Vagina (tissue), 2 donors: ENCODE data around the gene RALGAPB.

Experiments
- POLR2A ChIP-seq, 2 donors: fragments of 450-650 bp; IDR thresholded peaks; one replicate each; pipeline ENCODE4 v1.6.1; 2017; ENCODE audit warnings: antibody characterized with exemption in 2 of 2, mild to moderate bottlenecking in 2 of 2, moderate library complexity in 2 of 2
- POLR2AphosphoS5 ChIP-seq, 2 donors: sonication (generic); formaldehyde crosslinking; IDR thresholded peaks; one replicate each; pipeline ENCODE4 v1.9.0; 2017; ENCODE audit warnings: antibody characterized with exemption in 2 of 2, mild to moderate bottlenecking in 2 of 2, low read depth in 1 of 2; ENCODE audit not compliant: insufficient read depth in 1 of 2
- TF ChIP-seq, protein P1 (sequence below), 3 experiments: fragments of 450-650 bp in 2 of 3; fragments of 200-600 bp in 1 of 3; sonication (generic) in 1 of 3; IDR thresholded peaks; one replicate each; pipeline ENCODE4 v1.5.1; 2017 to 2019; ENCODE audit warnings: antibody characterized with exemption in 3 of 3, mild to moderate bottlenecking in 2 of 3, moderate library complexity in 2 of 3

GRCh38 chr20:38564680-38565079, 92.0 kb downstream of the RALGAPB start:
- TF ChIP-seq, protein P1, sequence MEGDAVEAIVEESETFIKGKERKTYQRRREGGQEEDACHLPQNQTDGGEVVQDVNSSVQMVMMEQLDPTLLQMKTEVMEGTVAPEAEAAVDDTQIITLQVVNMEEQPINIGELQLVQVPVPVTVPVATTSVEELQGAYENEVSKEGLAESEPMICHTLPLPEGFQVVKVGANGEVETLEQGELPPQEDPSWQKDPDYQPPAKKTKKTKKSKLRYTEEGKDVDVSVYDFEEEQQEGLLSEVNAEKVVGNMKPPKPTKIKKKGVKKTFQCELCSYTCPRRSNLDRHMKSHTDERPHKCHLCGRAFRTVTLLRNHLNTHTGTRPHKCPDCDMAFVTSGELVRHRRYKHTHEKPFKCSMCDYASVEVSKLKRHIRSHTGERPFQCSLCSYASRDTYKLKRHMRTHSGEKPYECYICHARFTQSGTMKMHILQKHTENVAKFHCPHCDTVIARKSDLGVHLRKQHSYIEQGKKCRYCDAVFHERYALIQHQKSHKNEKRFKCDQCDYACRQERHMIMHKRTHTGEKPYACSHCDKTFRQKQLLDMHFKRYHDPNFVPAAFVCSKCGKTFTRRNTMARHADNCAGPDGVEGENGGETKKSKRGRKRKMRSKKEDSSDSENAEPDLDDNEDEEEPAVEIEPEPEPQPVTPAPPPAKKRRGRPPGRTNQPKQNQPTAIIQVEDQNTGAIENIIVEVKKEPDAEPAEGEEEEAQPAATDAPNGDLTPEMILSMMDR (IDR thresholded peaks at IDR 0.05), result no peak
- TF ChIP-seq POLR2A (IDR thresholded peaks at IDR 0.05) (no peak), POLR2AphosphoS5 (IDR thresholded peaks at IDR 0.05; ENCODE audit: insufficient read depth in 1 of 2, low read depth in 1 of 2) (no peak)
